GM03348 (cell line): ENCODE results near the gene ACSL1.

ENCODE experiments used
- DNase-seq: peaks from one replicate; pipeline ENCODE4 v3.0.0; 2012; ENCODE audit warnings: low spot score

Gene ACSL1

DNA sequence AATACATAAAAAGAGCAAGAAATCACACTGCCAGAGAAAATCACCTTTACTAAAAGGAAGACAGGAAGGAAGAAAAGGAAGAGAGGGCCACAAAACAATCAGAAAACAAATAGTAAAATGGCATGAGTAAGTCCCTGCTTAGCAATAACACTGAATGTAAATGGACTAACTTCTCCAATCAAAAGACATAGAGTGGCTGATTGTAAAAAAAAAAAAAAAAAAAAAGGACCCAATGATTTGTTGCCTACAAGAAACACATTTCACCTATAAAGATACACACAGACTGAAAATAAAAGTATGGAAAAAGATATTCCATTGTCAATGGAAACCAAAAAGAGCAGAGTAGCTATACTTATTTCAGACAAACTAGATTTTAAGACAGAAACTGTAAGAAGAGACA lies 104.5 kb downstream of the ACSL1 start:
- DNase-seq: no peak

DNA sequence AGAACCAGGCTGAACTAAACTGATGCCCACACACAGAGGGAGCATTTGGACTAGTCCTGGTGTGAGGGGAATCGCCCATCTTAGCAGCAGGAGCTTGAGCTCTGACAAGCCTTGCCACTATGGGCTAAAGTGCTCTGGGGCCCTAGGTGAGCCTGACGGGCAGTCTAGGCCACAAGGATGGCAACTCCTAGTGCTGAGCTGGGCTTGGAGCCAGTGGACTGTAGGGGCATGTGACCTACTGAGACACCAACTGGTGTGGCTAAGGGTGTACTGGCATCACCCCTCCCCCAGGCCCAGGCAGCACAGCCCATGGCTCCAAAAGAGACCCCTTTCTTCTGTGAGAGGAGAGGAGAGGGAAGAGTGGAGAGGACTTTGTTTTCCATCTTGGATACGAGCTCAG lies 106.4 kb downstream of the ACSL1 start:
- no peak for DNase-seq

DNA sequence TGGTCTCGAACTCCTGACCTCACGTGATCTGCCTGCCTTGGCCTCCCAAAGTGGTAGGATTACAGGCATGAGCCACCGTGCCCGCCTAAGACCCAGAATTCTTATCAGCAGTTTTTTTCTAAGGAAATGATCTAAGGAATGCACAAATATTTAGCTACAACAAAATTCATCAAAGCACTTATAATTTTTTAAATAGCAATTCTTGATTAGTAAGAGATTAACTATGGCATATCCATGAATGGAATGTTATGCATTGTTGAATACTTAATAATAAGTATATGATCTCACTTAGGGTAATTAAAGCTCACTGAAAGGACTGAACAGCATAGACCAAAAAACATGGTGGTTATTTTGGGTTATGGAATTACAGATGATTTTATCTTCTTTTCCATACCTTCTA lies 110.2 kb downstream of the ACSL1 start:
- no peak for DNase-seq

DNA sequence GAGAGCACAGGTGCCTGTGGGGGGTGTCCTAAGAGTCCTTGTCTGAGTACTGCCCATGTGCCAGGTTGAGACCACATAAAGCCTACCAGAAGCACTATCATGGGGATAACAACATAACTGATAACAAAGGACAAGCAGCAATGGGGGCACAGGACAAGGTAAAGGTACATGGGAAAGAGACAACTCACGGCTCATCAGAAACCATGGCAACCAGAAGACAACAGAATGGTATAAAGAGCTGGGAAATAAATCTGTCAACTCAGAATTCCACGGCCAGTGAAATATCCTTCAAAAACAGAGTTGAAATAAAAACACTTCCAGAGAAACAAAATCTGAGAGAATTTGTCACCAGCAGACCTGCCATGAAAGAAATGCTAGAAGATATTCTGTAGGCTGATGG lies 111.9 kb downstream of the ACSL1 start:
- no peak for DNase-seq

DNA sequence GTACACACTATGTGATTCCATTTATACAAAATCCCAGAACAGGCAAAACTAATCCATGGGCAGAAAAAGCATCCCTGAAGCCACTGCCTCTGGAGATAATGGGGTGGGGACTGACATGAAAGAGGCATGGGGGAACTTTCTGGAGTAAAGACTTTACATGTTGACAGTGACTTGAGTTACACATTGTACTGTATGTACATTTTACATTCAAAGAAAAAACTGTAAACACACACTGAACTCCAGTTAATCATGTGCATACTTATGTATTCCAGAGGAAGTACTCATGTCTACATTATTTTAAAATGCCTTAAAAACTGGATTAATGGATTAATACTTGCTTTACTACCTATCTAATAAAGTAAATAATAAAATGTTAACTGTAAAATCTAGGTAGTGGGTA lies 113.4 kb downstream of the ACSL1 start:
- DNase-seq: no peak

DNA sequence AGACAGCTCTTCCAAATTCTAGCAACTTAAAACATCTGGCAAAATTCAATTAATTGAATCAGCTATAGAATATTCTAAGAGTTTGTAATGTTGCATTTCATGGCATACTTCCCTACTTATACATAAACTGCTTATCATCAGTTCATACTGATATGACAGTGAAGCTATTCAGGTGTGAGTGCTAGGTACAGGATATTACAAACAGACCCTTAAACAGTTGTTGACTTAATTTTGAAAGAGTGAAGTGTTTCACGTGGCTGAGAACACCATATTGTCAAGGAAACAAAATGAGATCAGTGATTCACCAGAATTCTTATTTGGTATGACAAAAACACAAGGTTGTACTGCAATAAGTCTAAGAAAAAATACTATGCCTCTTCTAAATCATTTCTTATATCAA lies 119.3 kb downstream of the ACSL1 start:
- DNase-seq: no peak

DNA sequence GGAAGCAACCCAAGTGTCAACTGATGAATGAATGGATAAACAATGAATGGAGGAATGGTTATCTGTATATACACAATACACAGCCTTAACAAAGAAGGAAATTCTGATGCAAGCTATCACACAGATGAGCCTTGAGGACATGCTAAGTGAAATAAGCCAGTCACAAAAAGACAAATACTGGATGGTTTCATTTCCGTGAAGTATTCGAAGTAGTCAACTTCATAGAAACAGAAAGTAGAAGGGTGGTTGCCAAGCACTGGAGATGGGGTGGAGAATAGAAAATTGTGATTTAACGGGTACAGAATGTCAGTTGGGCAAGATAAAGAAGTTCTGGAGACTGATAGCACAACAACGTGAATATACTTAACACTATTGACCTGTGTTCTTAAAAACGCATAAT lies 120.1 kb downstream of the ACSL1 start:
- DNase-seq: no peak
